ENCODE data around the gene ANKRD35. TPM values are rescaled to one million over a fixed set of nuclear protein-coding genes. Genes with fewer than 3 reads are reported as not detected.
"Not testable (repeated sequence)": the region's sequence is repeated elsewhere in the genome, so short reads cannot be mapped to it uniquely, and the experiment has no call there.

The ANKRD35 gene
- total RNA-seq, 1 experiment from 2014 or later: 0.34 TPM

- H3K9me3 Mint-ChIP-seq (ENCODE audit: unreplicated experiment): no peaks in the 10 kb centered on the region
- CTCF ChIA-PET: no interaction called here
- no peak overlapping the region for H3K4me3 Mint-ChIP-seq (ENCODE audit: unreplicated experiment)
- H3K36me3 Mint-ChIP-seq (ENCODE audit: insufficient read depth, unreplicated experiment): peaks cover 47% of the 10 kb centered on the region
- TF ChIP-seq CTCF (IDR thresholded peaks at IDR 0.05; ENCODE audit: insufficient read depth in 1 of 2, low read depth in 1 of 2, low read length in 1 of 2, severe bottlenecking in 1 of 2, unreplicated experiment in 1 of 2): no peak
- H3K27me3 ChIP-seq (replicated peaks; ENCODE audit: control insufficient read depth, insufficient read depth, low read length): no peaks in the 10 kb centered on the region
- no peaks in the 10 kb centered on the region for H3K9me3 ChIP-seq
- H3K27ac Mint-ChIP-seq (ENCODE audit: unreplicated experiment): no peak overlapping the region
- peaks cover 1% of the 10 kb centered on the region; the same call in 1 of the 2 replicates for H3K36me3 ChIP-seq (ENCODE audit: control insufficient read depth, insufficient read depth, low read length)
- H3K4me3 ChIP-seq (ENCODE audit: low read depth, low read length): no peak overlapping the region
- no peaks in the 10 kb centered on the region for H3K27me3 Mint-ChIP-seq (ENCODE audit: insufficient read depth, unreplicated experiment)
- intact Hi-C loops (cut with micrococcal nuclease; ENCODE audit: unreplicated experiment): no loop called here
- DNase-seq: no peak
- peaks cover 7% of the 10 kb centered on the region for H3K4me1 ChIP-seq
- POLR2A ChIA-PET: no interaction called here
- H3K4me1 Mint-ChIP-seq (ENCODE audit: low read depth, unreplicated experiment): no peaks in the 10 kb centered on the region
- no TSS peak for BruUV-seq (replicated peaks)
Measured at GRCh38 chr1:145843031-145843430, 42.6 kb downstream of the ANKRD35 start.

DNA sequence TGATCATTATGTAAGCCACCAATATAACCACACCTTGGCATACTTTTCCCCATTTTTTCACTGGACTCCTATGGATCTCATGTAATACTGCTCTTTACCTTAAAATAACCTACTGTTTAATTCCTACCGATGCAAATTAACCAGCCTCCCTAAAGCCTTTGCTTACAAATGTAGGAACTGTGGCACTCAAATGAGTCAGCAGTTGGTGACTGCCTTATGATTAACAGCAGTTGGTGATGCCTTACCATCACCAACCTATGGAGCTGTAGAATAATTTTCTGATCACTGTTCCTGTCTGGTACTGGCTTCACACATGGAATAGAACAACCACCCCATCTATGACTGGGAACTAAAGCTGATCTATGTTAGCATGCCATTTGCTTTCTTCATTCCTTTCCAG, 48.0 kb downstream of the ANKRD35 start:
- BruUV-seq (replicated peaks): TSS peak; percentile 7
- Histone ChIP-seq H3K9me3 (no peaks in the 10 kb centered on the region), H3K4me1 (no peaks in the 10 kb centered on the region), H3K36me3 (ENCODE audit: control insufficient read depth, insufficient read depth, low read length) (peaks cover 3% of the 10 kb centered on the region), H3K27me3 (replicated peaks; ENCODE audit: control insufficient read depth, insufficient read depth, low read length) (no peaks in the 10 kb centered on the region), H3K4me3 (ENCODE audit: low read depth, low read length) (no peak overlapping the region)
- Mint-ChIP-seq H3K9me3 (ENCODE audit: unreplicated experiment) (no peaks in the 10 kb centered on the region), H3K4me3 (ENCODE audit: unreplicated experiment) (no peak overlapping the region), H3K36me3 (ENCODE audit: insufficient read depth, unreplicated experiment) (peaks cover 79% of the 10 kb centered on the region), H3K27me3 (ENCODE audit: insufficient read depth, unreplicated experiment) (no peaks in the 10 kb centered on the region), H3K27ac (ENCODE audit: unreplicated experiment) (no peak overlapping the region), H3K4me1 (ENCODE audit: low read depth, unreplicated experiment) (no peaks in the 10 kb centered on the region)
- POLR2A ChIA-PET: no interaction called here
- TF ChIP-seq CTCF (IDR thresholded peaks at IDR 0.05; ENCODE audit: insufficient read depth in 1 of 2, low read depth in 1 of 2, low read length in 1 of 2, severe bottlenecking in 1 of 2, unreplicated experiment in 1 of 2): no peak
- CTCF ChIA-PET: no interaction called here
- intact Hi-C loops (cut with micrococcal nuclease; ENCODE audit: unreplicated experiment): no loop called here
- DNase-seq: no peak

DNA sequence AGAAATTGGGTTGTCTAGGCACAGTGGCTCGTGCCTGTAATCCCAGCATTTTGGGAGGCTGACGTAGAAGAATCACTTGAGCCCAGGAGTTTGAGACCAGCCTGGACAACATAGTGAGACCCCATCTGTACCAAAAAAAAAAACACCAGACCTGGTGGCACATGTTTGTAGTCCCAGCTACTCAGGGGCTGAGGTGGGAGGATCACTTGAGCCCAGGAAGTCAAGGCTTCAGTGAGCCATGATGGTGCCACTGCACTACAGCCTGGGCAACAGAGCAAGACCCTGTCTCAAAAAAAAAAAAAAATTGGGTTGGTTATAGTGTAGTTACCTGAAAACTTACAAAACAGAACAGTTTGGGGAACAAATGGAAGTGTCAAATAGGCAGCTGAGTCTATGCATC, 54.9 kb downstream of the ANKRD35 start:
- H3K9me3 Mint-ChIP-seq (ENCODE audit: unreplicated experiment); H3K4me1 Mint-ChIP-seq (ENCODE audit: low read depth, unreplicated experiment); BruUV-seq (replicated peaks); H3K4me3 Mint-ChIP-seq (ENCODE audit: unreplicated experiment); H3K27ac Mint-ChIP-seq (ENCODE audit: unreplicated experiment); H3K4me3 ChIP-seq (ENCODE audit: low read depth, low read length); H3K27me3 Mint-ChIP-seq (ENCODE audit: insufficient read depth, unreplicated experiment); H3K9me3 ChIP-seq; H3K4me1 ChIP-seq; DNase-seq; H3K27me3 ChIP-seq (replicated peaks; ENCODE audit: control insufficient read depth, insufficient read depth, low read length); POLR2A ChIA-PET; H3K36me3 ChIP-seq (ENCODE audit: control insufficient read depth, insufficient read depth, low read length); intact Hi-C loops (cut with micrococcal nuclease; ENCODE audit: unreplicated experiment): not testable (repeated sequence)
- H3K36me3 Mint-ChIP-seq (ENCODE audit: insufficient read depth, unreplicated experiment): peaks cover 86% of the 10 kb centered on the region
- CTCF ChIA-PET: interaction anchor here (0.7 to 1.1 kb wide), 3 partner anchors 13 to 105 kb away, joined by 3 to 4 read pairs (median 4); partner anchors contain the start of gene NUDT17

Measured in Caco-2 (cell line).